Left ventricle myocardium superior (tissue), 1 donor: ENCODE results near the gene ASRGL1. TPM values are rescaled to one million over a fixed set of nuclear protein-coding genes. Genes with fewer than 3 reads are reported as not detected.
"Not testable (repeated sequence)": the region's sequence is repeated elsewhere in the genome, so short reads cannot be mapped to it uniquely, and the experiment has no call there.

Experiments
- ATAC-seq: fragments of 200-7000 bp; cut with Tn5 transposase; one replicate; pipeline ENCODE4 v1.9.1; 2020; ENCODE audit warnings: mild to moderate bottlenecking, moderate library complexity
- DNase-seq: peaks from one replicate; pipeline ENCODE4 v3.0.0-alpha.2; 2020
- intact Hi-C: fragments of 100-400 bp; cut with micrococcal nuclease; formaldehyde crosslinking; loops from one replicate; pipeline ENCODE4 v1.11.0; 2022
- long read RNA-seq: library from polyadenylated mRNA; unstranded; transcript quantifications from one replicate; pipeline ENCODE4 v2.0.0, GENCODE V29; 2021
- total RNA-seq: library from RNA; stranded (reverse); fragmentation: NEBNext Ultra II Directional; extraction: Animal tissue kit (Norgen Biotek cat#: 25700); gene quantifications from one replicate; pipeline ENCODE4 v1.2.1, GENCODE V29; 2021
- donor health status: DM: no; HTN: yes; CAD: no; lungs with severe emphysema.

Gene ASRGL1
- total RNA-seq: 3.1 TPM
- long read RNA-seq, partial matches to known transcripts: 1 of 9 reads
- long read RNA-seq, other reads (novel, unspliced or antisense): 4 of 9 reads

DNA sequence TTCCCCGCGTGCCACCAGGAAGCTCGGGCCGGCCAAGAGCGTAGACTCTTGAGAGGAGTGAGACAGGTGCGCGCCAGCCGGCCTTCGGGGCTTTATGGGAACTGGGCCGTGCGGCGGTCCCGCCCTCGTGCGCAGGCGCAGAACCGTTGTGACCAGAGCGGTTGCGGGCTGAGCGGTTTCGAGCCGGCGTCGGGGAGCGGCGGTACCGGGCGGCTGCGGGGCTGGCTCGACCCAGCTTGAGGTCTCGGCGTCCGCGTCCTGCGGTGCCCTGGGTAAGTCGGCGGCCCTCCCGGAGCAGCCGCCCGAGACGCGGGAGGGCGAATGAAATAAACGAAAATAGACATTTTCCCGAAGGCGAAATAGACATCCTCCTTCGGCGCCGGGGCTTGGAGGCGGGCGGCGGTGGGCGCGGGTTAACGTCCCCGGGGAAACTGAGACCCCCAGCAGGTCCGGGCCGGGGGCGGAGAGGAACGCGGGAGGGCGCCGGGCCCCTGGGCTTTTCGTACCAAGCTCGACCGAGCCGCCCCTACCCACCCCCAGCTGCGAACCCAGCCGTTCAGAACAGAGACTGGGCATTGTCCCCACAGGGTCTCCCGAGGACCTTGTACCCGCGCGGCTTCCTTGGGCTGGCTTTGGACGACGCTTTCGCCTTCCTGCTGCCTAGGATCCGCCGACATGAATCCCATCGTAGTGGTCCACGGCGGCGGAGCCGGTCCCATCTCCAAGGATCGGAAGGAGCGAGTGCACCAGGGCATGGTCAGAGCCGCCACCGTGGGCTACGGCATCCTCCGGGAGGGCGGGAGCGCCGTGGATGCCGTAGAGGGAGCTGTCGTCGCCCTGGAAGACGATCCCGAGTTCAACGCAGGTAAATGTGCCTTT is at the start of gene ASRGL1:
TSS of gene ASRGL1 (plus strand) at position 146 of the 879 bp plus-strand sequence. CDS start at position 676, 530 bp downstream.
- ATAC-seq (peak; percentile 96), DNase-seq (peak; percentile 94)
- intact Hi-C loops: no loop called here

DNA sequence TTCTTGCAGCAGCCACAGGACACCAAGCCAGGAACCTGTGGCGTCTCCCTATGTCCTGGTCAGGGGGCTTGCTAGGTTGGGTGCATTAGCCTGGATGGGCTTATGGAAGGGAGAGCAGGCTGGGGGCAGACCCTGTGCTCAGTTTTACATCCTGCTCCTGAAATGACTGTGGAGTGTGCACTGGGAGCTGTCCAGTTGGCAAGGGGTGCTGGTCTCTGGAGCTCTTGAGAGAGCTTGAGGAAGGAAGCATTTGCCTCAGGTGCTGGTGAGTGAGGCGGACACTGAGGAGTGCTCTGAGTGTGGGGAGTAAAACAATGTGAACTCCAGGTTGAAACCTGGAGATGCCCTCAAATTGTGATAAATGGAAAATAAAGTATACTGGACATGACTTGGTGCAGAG is 41.7 kb upstream of the ASRGL1 start:
- ATAC-seq (no peak), DNase-seq (peak; percentile 35)
- intact Hi-C loops: no loop called here

DNA sequence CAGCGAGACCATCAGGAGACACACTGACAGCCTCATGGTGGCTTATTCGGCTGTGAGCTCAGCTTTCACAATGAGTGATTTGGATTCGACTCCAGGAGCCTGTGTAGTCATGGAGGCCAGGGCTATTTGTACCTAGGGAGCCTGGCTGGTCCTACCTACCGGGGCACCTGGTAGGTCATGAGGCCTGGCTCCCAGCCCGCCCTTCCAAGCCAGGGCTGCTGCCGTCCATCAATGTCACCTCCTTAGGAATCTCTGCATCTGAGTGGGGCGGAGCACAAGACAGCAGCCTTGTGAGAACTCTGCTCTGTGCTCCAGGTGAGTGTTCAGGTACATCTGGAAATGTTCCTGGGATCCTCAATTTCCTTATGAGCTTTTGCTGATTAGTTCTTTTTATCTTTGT is 38.3 kb upstream of the ASRGL1 start, which contains the start of gene SCGB1D4:
TSS of gene SCGB1D4 (minus strand) at position 101 of the 400 bp plus-strand sequence. CDS start at position 36, 65 bp downstream.
- no peak for ATAC-seq
- no peak for DNase-seq
- intact Hi-C loops: no loop called here

DNA sequence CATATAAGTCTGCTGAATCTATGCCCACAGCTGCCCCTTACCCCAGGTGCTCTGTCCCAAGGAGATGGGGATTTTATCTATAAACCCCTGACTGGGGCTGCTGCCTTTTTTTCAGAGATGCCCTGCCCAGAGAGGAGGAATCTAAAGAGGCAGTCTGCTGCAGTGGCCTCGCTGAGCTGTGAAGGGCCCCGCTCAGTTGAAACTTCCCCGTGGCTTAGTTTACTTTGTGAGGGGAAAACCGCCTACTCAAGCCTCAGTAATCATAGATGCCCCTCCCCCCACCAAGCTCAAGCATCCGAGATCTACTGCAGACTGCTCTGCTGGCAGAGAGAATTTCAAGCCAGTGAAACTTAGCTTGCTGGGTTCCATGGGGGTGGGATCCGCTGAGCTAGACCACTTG is 31.0 kb upstream of the ASRGL1 start:
- intact Hi-C loops: no loop called here

DNA sequence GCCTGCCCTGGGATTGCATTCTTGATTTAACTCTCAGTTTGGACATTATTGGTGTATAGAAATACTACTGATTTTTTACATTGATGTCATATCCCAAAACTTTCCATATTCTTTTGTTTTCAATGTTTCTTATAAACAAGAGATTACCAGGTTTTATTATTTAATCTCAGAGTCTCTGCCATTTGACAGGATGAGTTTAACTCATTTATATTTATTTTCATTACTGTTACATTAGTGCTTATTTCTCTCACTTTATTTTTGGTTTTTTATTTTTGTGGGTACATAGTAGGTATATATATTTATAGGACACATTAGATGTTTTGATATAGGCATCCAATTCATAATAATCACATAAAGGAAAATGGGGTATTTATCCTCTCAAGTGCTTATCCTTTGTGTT is 29.3 kb upstream of the ASRGL1 start:
- DNase-seq (no peak), ATAC-seq (no peak)
- intact Hi-C loops: no loop called here

More for the DNA sequence above, 31.0 kb upstream of the ASRGL1 start:
- DNase-seq: no peak
- no peak for ATAC-seq

DNA sequence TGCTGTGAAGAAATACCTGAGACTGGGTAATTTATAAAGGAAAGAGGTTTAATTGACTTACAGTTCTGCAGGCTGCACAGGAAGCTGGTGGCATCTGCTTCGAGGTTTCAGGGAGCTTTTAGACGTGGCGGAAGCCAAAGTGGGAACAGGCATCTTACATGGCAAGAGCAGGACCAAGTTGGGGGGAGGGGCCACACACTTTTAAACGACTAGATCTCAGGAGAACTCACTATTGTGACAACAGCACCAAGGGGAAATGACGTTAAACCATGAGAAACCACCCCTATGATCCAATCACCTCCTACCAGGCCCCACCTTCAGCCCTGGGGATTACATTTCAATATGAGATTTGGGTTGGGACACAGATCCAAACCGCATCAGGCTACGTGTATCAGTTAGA is 27.3 kb upstream of the ASRGL1 start:
- ATAC-seq (no peak), DNase-seq (no peak)
- intact Hi-C loops: loop anchor here (5.0 kb wide), 1 partner anchor 138 kb away; no protein-coding TSS in a partner anchor

DNA sequence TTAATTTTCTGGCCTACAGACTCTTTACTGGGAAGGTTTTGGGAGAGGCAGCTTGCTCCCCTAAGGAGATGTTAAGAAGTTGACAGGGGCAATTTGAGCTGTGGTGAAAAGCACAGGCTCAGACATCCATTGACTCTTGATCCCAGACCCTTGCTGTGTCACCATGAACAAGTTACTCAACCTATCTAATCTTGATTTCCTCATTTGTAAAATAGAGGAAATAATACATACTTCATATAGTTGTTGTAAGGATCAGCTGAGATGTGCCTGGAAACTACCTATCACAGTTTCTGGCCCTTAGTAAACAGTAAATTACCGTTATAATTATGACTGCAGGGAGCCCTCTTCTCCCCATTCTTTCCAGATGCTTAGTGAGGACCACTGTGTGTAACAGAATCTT is 21.8 kb upstream of the ASRGL1 start:
- no peak for ATAC-seq
- DNase-seq: no peak
- intact Hi-C loops: no loop called here

DNA sequence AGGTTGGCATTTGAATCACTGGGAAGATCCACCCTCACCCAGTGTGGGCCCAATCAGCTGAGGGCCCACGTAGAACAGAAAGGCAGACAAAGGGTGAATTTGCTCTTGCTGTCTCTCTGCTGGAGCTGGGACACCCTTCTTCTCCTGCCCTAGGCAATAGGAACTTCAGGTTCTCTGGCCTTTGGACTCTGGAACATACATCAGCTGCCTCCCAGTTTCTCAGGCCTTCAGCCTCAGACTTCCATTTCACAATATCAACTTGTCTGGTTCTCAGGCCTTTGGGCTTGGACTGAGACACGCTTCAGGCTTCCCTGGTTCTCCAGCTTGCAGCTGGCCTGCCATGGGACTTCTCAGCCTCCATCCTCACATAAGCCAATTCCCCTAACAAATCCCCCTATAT is 14.7 kb upstream of the ASRGL1 start:
- intact Hi-C loops: no loop called here
- ATAC-seq (no peak), DNase-seq (no peak)

DNA sequence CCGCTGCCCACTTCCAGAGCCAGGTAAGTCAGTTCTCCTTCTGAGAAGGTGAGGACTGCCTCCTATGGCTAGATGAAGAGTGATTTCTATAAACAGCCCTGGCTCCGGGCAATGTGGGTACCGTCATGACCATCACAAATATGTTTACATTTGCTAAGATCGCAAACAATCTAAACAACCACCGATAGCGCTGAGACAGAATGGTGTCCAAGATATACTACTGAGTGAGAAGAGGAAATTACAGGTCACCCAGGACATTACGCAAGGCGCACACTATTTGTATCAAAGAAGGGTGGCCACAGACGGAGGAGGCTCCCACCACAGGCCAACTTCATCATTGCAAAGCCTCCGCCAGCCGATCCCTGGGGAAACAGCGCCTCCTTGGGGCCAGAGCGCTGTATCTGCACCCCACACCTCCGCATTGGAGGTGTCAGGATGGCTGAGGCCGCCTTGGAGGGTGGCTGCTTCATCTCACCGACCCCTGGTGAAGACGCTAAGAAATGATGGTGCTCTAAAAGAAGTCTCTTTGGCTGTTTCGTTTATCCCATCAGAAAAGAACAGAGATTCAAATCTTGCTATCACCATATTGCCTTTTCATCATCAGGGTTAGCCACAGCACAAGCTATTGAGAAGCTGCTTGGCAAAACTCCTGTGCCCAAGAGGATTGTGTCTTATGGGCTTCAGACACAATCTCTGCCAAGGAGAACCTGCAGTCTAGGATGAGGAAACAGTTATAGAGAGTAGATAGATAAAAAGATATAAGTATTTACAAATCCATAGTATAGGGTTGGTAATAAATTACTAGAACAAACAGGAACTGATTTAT is 12.3 kb upstream of the ASRGL1 start:
- DNase-seq: peak; percentile 63
- ATAC-seq: peak; percentile 38
- intact Hi-C loops: no loop called here

DNA sequence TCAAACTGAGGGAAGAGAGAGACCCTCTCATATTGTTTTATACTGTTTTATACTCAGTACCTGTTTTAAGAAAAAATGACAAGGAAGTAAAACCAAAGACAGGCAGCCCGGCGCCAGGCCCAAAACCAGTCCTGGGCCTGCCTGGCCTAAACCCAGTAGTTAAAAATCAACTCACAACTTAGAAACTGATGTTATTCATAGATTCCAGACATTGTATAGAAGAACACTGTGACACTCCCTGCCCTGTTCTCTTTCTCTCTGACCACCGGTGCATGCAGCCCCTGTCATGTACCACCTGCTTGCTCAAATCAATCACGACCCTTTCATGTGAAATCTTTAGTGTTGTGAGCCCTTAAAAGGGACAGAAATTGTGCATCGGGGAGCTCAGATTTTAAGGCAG is 11.5 kb upstream of the ASRGL1 start:
- ATAC-seq, intact Hi-C loops, DNase-seq: not testable (repeated sequence)

DNA sequence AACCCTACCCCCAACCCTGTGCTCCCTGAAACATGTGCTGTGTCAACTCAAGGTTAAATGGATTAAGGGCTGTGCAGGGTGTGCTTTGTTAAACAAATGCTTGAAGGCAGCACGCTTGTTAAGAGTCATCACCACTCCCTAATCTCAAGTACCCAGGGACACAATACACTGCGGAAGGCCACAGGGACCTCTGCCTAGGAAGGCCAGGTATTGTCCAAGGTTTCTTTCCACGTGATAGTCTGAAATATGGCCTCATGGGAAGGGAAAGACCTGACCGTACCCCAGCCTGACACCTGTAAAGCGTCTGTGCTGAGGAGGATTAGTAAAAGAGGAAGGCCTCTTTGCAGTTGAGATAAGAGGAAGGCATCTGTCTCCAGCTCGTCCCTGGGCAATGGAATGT is 10.5 kb upstream of the ASRGL1 start:
- intact Hi-C loops, DNase-seq, ATAC-seq: not testable (repeated sequence)

DNA sequence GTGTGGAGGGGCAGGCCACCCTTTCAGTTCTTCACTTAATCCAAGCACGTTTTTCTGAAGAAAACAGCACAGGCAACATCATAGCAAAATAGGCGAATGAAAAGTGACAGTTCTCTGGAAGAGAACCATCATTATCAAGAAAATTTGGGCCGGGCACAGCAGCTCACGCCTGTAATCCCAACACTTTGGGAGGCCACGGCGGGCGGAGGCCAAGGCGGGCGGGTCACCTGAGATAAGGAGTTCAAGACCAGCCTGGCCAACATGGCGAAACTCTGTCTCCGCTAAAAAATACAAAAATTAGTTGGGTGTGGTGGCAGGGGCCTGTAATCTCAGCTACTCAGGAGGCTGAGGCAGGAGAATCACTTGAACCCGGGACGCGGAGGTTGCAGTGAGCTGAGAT is 9.7 kb upstream of the ASRGL1 start:
- intact Hi-C loops, ATAC-seq, DNase-seq: not testable (repeated sequence)

DNA sequence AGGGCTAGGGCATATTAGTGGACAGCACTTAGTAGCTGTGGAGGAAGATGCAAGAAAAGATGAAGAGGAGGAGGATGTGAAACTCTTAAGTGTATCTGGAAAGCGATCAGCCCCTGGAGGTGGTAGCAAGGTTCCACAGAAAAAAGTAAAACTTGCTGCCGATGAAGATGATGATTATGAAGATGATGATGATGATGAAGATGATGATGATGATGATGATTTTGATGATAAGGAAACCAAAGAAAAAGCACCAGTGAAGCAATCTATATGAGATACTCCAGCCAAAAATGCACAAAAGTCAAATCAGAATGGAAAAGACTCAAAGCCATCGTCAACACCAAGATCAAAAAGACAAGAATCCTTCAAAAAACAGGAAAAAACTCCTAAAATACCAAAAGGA is 6.0 kb upstream of the ASRGL1 start:
- intact Hi-C loops, ATAC-seq, DNase-seq: not testable (repeated sequence)

DNA sequence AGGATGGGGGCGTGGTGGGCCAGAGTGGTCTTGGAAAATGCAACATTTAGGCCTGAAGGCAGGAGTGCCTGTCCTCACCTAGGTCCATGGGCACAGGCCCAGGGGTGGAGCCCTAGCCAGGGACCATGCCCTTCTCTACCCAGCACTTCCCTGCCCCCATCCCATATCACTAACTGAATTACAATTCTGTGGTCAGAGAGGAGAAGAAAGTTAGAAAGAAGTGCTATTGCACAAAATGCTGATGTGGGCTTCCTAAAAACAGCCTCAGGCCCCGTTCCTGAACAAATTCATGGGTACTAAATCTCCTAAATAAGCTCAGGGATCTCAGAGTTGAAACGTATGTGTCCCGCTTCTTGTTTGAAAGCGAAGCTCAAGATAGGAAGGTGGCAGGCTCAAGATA is 3.5 kb upstream of the ASRGL1 start:
- intact Hi-C loops: no loop called here
- DNase-seq (no peak), ATAC-seq (no peak)

DNA sequence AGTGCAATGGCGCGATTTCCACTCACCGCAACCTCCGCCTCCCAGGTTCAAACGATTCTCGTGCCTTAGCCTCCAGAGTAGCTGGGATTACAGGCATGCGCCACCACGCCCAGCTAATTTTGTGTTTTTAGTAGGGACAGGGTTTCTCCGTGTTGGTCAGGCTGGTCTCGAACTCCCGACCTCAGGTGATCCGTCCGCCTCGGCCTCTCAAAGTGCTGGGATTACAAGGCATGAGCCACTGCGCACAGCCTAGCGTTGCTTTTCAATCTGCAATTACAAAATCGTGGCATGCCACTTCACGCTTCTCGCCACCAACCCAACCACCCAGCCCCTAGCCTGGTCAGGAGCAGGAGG is 322 bp upstream of the ASRGL1 start:
- DNase-seq, ATAC-seq, intact Hi-C loops: not testable (repeated sequence)

DNA sequence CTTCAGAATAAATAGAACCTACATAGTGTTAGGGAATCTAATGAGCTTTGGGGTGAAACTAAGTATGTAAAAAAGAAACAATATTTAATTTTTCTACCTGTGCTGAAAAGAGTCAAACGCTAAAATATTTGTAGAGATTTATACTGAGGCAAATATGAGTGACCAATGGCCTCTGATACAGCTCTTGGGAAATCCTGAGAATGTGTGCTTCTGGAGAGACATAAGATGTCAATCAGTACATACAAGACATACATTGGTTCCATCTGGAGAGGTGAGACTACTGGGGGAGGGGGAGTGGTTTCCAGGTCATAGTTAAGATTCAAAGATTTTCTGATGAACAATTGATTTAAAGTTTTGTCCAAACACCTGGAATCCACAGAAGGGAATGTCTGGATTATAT is 970 bp downstream of the ASRGL1 start:
- ATAC-seq: no peak
- intact Hi-C loops: no loop called here
- DNase-seq: no peak

DNA sequence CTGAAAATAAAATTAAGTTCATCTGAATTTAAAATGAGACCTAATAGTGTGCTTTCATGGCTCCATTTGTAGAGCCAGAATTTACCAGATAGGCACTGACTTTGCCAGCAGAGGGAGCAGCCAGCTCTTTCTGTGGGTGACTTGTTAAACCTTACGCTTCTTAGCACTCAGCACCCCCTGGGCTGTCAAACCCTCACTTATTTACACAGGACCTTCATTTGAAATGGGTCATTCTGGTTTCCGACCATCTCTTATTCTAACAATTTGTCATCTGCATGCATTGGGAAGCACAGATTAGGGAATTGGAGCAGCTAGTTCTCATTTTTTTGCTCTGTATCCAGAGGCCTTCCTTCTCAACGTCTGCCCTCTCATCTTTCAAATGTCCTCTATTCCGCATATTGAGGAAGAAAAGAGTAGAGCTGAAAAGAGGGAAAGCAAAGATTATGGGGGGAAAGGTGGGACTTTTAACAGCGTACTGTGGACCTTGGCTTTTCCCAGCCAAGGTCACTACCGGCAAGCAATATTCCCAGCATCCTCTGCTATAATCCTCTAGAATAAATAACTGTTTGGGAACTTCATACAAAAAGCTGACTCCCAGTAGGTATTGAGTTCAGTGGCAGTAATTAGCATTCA is 3.1 kb downstream of the ASRGL1 start:
- intact Hi-C loops: no loop called here
- ATAC-seq (peak; percentile 40), DNase-seq (peak; percentile 51)

DNA sequence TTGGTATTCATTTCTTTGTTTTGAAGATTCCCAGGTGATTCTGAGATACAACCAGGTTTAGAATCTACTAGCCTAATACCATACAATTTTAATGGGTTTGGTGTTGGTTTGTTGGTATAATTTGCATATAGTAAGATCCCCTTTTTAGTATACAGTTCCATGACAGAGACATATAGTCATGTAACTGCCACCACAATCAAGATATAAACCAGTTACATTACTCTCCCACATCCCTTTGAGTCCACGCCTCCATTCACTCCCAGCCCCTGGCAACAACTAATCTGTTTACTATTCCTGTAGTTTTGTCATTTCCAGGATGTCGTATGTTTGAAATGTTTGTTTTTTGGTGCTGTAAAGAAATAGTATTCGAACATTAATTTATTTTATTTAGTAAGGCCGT is 4.3 kb downstream of the ASRGL1 start:
- no peak for DNase-seq
- intact Hi-C loops: no loop called here
- no peak for ATAC-seq

DNA sequence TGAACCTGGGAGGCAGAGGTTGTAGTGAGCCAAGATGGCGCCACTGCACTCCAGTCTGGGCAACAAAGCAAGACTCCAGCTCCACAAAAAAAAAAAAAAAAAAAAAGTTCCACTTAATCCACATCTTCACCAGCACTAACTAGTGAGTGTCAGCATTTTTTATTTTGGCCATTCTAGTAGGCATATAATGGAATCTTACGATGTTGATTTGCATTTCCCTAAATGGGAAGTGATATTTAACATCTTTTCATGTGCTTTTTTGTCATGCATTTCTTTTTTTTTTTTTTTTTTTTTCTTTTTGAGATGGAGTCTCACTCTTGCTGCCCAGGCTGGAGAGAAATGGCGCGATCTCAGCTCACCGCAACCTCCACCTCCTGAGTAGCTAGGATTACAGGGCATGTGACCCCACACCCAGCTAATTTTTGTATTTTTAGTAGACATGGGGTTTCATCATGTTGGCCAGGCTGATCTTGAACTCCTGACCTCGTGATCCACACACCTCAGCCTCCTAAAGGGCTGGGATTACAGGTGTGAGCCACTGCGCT is 6.5 kb downstream of the ASRGL1 start:
- intact Hi-C loops, DNase-seq, ATAC-seq: not testable (repeated sequence)
